Esophagus squamous epithelium (tissue), 4 donors: ENCODE measurements around the gene ANO10.
"Not testable (repeated sequence)": the region's sequence is repeated elsewhere in the genome, so short reads cannot be mapped to it uniquely, and the experiment has no call there.

Experiments used
- POLR2A ChIP-seq, 4 donors: fragments of 450-650 bp; IDR thresholded peaks; one replicate each; pipeline ENCODE4 v1.6.1; 2017; ENCODE audit warnings: antibody characterized with exemption in 4 of 4, mild to moderate bottlenecking in 4 of 4, moderate library complexity in 3 of 4
- TF ChIP-seq, protein P1 (sequence below), 6 experiments: fragments of 450-650 bp in 4 of 6; fragments of 200-600 bp in 2 of 6; sonication (generic) in 2 of 6; IDR thresholded peaks; one replicate each; pipeline ENCODE4 v1.5.1; 2016 to 2019; ENCODE audit warnings: antibody characterized with exemption in 6 of 6, mild to moderate bottlenecking in 4 of 6, moderate library complexity in 4 of 6

- TF ChIP-seq, protein P1, sequence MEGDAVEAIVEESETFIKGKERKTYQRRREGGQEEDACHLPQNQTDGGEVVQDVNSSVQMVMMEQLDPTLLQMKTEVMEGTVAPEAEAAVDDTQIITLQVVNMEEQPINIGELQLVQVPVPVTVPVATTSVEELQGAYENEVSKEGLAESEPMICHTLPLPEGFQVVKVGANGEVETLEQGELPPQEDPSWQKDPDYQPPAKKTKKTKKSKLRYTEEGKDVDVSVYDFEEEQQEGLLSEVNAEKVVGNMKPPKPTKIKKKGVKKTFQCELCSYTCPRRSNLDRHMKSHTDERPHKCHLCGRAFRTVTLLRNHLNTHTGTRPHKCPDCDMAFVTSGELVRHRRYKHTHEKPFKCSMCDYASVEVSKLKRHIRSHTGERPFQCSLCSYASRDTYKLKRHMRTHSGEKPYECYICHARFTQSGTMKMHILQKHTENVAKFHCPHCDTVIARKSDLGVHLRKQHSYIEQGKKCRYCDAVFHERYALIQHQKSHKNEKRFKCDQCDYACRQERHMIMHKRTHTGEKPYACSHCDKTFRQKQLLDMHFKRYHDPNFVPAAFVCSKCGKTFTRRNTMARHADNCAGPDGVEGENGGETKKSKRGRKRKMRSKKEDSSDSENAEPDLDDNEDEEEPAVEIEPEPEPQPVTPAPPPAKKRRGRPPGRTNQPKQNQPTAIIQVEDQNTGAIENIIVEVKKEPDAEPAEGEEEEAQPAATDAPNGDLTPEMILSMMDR (IDR thresholded peaks at IDR 0.05): not testable (repeated sequence)
- TF ChIP-seq POLR2A (IDR thresholded peaks at IDR 0.05): not testable (repeated sequence)
Observed at GRCh38 chr3:43462566-43462965, 159.2 kb downstream of the ANO10 start.
